Activated gamma-delta T cell (primary cell): ENCODE data around the gene EPAS1.

ENCODE experiments used
- DNase-seq: peaks from one replicate; lab custom pipeline; 2025; lab: John Stamatoyannopoulos, UW

EPAS1 gene

GRCh38 chr2:46320141-46320567 lies 22.9 kb downstream of the EPAS1 start:
- no peak for DNase-seq

DNA sequence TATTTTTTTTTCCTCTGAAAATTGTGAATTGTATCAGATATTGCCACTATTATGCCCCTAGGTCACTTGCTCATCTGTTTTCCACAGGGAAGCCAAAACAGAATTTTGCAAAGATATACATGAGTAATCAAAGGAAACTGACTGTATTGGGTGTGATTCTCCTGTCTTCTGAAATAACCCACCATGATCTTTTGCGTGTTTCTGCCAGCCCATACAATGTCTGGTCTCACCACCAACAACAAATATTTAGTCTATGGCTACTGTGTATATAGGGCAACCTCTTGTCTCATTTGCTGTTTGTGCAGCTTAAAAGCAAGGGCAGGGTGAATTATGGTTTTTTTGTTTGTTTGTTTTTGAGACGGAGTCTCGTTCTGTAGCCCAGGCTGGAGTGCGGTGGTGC lies 26.5 kb downstream of the EPAS1 start:
- no peak for DNase-seq

DNA sequence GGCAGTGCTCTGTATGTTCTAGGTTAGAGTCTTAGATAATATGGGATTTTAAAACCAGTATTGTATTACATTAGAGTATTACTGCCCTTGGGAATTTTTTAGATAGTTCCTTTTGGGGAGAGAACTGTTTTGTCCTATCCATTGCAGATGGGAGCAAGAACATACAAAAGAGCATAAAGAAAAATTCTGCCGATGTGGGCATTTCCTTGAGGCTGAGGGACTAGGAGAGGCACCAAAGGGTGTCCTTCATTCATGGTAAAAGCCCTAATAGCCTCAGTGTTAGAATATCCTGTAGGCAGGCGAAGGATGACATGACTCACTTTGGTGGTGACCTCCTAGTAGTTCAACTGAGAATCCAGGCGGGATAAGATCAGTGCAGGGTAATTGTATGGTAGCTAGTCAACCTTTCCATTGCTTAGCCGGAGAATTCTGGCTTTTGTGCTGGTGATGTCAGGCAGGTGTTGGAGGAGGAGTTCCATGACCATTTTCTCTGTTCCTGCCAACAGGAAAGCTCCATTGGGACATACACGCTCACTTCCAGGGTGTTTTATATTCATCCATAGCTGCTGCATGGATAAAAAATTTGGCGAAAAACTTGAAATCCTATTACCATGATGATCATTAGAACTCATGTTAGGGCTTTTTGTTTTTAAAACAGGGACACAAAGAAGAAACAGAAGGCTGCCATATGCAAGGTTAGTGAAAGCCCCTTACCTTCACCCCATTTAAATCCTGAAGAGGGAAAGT lies 28.1 kb downstream of the EPAS1 start:
- no peak for DNase-seq

- no peak for DNase-seq
Measured at GRCh38 chr2:46326231-46326980, 29.2 kb downstream of the EPAS1 start.

DNA sequence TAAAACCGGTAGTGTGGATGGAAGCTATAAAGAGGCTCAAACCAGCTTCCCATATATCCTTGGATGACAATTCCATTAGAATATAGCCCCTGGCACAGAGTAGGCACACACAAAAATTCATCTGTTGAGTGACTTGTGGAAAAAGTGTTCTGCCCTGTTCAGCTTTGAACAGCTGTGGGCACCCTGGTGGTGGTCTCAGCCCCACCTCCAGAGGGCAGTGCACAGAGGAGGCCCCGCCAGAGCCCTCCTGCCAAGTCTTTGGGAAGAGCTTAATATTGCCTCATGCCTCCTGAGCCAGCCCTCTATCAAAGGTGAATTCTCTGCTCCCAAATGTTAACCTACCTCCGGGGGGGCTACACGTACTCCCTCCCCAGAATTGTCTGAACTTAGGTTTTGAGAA lies 30.4 kb downstream of the EPAS1 start:
- DNase-seq, result no peak

GRCh38 chr2:46328291-46328690 lies 31.1 kb downstream of the EPAS1 start:
- no peak for DNase-seq

DNA sequence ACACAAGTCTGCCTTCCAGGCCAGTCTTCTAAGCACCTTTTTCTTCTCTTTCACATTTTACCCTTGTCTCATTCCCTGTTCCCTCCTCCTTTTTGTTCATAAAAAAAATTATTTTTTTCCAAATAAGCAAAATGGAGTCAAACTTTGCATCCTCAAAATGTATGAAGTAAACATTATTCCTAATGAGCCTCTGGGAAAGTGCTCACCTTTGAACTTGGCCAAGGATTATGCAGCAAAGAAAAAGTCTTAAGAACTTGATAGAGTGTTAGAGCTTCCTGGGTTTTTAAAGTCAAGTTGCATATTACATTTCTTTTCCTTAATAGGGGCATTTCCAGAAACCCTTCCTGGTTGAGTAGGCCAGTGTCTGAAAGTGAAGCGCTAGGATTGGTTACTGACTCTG lies 31.6 kb downstream of the EPAS1 start:
- no peak for DNase-seq

DNA sequence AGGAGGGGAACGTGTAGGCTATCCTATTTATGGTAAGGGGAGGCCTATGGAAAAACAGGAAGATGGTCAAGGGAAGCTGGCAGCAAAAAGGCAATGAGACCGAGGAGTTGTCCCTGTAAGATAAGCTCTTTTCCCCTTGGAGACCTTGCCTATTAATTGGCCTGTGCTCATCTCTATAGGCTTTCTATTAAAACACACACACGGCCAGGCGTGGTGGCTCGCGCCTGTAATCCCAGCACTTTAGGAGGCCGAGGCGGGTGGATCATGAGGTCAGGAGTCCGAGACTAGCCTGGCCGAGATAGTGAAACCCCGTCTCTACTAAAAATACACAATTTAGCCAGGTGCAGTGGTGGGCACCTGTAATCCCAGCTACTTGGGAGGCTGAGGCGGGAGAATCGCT lies 32.1 kb downstream of the EPAS1 start:
- no peak for DNase-seq

DNA sequence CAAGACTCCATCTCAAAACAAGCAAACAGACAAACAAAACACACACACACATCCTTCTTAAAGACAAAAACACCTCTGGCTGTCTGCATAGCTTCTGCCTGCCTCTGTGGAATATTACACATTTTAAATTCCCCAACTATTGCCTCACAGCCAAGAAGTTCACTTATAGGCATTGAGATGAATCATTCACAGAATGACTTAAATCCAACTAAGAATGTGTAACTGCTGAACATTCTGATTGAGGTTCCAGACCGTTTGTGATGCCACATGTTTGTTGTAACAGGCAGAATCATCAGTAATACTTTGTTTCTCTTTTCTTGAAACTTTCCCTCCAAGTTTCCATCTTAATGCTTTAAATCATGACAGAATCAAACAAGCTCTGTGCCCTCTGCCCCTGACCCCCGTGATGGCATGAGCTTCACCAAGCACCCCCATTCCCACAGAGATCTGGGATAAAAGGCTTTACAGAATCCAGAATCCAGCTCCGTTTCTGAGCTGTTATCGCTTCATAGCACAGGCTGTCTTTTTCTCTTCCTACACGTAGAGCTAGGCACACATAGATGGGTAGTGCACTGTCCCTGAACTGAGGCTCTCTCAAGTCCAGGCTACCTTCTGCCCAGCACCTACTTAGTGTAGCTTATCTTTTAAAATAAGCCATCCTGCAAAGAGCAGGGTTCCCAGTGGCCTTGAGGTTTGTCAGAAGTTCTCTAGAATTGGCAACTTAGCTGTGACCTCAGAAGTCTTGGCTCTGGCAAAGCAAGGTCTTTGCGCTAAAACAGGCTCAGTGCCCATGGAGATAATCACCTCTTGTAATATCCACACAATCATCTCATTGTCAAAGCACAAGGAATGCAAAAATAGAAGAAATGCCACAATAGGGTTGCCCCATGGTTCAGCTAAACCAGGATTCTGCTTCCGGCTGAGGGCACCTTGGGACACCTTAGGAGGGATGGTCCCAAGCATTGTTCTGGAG lies 32.9 kb downstream of the EPAS1 start:
- DNase-seq, result no peak

- no peak for DNase-seq
Measured at GRCh38 chr2:46331109-46331766, 34.0 kb downstream of the EPAS1 start.

DNA sequence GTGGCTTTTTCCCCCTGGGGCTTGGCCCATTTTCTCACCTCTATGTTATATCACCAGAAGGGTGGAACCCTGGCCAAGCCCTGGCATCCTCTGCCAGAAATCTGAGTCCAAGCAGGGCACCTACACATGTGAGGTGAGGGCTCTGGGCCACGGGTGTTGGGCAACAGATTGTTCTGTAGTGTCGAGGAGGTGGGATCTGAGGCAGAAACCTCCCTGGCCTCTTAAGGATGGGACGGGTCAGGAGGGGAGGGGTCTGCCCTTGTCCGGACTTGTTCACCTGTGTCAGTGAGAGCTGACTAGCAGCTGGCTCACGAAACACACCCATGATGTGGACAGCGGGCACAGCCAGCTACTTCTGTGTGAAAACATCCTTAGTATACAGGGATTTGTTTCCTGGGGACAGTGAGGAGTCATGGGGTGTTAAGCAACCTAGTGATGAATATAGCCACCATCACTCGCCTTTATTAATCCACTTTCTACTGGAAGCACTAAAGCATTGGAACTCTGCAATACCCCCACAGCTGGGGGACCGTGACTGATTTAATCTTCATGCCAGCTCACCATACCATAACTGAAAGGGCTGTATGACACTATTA lies 35.6 kb downstream of the EPAS1 start:
- no peak for DNase-seq

- no peak for DNase-seq
Measured at GRCh38 chr2:46333912-46334311, 36.7 kb downstream of the EPAS1 start.

- DNase-seq, result no peak
Measured at GRCh38 chr2:46334389-46335271, 37.4 kb downstream of the EPAS1 start.

DNA sequence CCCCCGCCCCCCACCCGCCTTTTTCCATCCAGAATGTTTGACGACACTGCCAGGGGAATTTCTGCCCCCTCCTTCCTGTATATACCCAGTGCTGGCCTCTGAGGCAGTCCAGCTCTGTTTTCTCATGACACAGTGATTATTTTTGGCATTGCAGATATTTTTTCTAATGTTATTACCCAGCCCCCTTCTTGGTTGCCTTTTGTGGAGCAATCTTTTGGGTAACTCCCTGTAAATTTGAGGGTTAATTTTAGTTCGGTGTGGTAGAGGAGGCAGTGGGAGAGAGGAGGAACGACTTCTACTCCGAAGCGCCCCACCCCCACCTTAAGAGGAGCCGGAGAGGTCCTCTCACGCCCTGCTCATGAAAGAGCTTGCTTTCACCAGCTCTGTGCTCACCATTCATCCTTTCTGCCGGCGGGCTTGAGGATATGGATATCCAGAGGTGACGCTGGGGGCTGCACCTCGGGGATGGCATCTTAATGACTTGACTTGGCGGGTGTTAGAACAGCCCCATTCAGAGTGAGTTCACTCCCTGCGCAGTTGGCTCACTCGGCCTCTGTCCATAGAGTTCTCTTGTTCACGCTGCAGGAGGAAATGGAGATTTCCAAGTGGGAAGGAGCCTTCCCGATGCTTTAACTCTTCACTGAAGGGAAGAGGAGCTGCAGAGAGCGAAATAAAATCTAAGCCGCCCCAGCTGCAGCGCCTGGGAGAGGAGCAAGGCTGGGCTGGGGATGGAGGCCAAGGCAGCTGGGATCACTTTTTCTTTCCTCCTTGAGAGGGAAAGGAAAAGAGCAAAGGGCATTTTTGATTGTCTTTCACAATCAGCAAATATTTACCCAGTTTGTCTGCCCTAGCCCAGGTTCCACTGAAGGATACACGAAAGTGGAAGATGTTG lies 38.4 kb downstream of the EPAS1 start:
- no peak for DNase-seq

DNA sequence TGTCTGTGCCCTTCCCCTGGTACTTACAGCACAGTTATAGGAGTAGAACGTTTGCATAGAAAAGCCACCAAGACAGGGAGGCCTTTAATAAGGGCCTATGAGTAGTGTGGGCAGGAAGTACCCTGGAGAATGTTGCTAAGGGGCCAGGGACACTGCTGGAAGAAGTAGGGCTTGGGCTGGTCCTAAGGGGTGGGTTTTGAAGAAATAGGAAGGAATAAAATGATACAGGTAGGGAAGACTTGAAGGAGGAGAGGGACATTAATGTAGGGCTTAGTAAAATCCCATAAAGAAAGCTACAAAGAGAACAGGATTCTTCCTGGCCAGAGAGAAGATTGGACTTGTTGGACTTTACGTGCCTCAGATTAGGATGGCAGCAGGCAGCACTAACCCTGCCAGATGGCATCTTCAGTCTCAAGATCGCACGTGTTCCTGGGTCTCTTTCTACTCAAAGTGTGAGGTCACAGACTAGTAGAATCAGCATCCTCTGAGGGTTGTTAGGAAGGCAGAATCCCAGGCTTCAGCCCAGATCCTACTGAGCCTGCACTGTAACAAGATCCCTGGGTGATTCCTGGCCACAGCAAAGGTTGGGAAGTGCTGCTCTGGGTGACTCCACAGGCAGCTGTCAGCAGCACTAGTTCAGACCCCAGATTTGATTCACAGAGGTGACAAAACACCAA lies 39.2 kb downstream of the EPAS1 start:
- no peak for DNase-seq

- DNase-seq, result no peak
Measured at GRCh38 chr2:46337208-46337994, 40.2 kb downstream of the EPAS1 start.

GRCh38 chr2:46338674-46339073 lies 41.5 kb downstream of the EPAS1 start:
- no peak for DNase-seq

DNA sequence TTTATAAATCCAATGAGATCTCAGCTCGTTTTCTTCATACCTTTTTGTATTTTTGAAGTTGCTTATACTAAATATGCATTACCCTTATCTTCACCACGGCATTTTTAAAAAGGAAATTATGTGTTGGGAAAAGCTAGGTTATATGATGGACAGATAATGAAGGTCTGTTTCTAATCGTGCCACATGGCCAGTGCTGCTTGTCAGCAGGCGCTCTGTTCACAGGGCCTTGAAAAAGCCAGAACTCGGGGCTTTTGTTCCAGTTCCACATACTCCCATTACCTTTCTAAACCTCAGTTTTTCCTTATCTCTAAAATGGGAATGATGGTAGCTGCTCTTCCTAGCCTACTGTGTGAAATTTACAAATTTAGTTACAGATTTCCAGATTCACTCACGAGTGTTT lies 42.0 kb downstream of the EPAS1 start:
- DNase-seq, result no peak
